Smooth muscle cell of the brain vasculature (primary cell): ENCODE results near the gene TPPP3.
"Not testable (repeated sequence)": the region's sequence is repeated elsewhere in the genome, so short reads cannot be mapped to it uniquely, and the experiment has no call there.

Source experiments
- DNase-seq: peaks from one replicate; pipeline ENCODE4 v3.0.0-alpha.2; 2012; ENCODE audit warnings: low read depth, low spot score

TPPP3 gene

DNA sequence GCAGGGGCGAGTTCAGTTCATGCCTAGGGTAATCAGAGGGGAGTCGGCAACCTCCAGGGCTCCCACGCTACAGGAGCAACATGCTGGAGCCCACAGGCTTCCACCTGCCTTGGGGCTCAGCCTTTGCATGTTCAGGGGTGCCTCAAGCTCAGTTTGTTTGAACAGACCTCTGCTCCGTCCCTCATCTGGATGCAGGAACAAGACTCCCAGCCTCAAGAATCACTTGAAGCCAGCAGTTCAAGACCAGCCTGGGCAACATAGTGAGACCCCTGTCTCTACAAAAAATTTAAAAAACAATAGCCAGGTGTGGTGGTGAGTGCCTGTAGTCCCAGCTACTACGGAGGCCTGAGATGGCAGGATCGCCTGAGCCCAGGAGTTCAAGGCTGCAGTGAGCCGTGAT lies 32.7 kb upstream of the TPPP3 start:
- no peak for DNase-seq

DNA sequence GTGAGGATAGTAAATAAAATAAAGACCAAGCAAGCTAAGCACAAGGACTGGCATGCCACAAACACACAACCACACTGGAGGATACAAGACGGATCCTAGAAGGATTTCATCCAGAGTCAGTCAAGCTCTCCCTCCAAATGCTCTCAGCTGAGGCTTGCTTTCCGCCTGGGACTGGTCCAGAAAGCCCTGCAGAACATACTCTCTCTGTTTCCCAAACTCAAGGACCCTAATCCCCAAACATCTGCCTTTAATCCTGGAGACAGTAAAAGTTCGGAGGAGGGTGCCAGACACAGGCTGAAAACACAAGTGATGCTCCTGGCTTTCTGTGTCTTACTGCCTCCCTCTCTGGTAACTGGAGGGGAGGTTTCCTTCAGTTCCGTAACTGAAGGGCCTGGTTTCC lies 32.3 kb upstream of the TPPP3 start:
- DNase-seq, result no peak

DNA sequence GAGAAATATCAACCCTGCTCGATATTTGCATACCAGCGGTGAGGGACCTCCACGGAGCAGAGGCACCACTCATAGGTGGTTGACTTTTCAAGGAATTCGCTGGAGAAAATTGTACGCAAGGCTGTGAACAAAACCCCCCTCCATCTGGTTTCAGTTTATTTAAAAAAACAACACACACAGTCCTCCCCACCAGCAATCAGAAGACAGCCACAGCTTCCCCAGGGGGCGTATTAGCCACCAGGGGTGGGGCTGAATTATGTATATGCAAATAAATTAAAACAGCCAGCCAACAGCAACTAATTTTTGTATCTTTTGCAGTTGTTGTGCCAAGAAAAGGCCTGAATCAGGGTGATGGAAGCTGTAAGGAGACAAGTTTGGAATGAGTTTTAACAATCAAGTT lies 31.8 kb upstream of the TPPP3 start:
- no peak for DNase-seq

DNA sequence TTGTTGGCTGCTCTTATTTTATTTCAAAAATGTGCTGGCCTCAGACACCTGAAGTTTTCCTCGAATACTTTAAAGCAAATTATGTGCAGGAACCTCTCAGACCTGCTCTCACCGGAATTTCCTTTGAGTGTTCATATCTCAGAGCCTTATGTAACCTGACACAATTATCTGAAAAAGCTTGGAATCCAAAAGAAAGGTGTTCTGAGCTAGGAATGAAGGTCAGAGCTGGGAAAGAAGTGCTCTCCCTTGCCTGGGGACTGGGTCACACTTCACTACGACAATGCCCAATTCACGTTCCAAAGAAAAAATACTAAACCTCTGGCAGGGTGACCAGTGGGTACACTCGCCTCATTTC lies 30.9 kb upstream of the TPPP3 start:
- no peak for DNase-seq

DNA sequence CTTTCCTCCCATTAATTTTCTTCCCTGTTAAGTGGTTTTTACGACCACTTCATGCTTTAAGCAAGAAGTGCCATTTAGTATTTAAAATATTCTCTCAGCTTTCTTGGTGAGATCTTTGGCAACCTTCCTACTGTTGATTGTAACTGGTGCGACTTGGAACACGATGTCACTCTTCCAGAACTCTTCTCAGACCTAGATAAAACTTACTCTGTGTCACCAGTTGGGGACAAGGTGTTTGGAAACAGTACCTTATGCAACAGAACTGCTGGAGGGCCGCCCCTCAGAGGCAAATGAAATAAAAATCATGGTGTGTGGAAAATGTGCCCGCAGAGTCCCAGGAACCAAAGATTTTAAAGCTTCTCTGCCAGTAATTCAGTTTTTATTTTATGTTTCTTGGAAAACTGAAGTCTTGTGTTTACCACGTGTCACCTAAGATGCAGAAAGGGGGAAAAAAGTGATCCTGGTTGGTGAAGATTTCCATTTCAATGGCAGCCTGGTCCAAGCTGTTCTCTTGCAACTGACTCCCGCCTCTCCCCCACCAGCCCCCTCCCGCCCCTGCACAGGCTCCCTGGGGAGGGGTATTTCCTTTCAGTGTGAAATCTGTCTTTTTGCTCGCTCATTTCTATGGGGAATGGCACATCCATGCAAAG lies 30.4 kb upstream of the TPPP3 start:
- DNase-seq, result no peak

DNA sequence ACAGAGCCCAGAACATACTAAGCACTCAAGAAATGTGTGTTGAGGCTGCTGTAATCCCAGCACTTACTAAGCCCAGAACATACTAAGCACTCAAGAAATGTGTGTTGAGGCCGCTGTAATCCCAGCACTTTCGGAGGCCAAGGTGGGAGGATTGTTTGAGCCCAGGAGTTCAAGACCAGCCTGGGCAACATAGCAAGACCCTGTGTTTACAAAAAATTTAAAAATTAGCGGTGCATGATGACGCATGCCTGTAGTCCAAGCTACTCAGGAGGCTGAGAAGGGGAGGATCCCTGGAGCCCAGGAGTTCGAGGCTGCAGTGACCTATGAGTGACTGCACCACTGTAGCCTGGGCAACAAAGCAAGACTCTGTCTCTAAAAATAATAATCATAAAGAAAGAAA lies 29.7 kb upstream of the TPPP3 start:
- DNase-seq, result no peak

DNA sequence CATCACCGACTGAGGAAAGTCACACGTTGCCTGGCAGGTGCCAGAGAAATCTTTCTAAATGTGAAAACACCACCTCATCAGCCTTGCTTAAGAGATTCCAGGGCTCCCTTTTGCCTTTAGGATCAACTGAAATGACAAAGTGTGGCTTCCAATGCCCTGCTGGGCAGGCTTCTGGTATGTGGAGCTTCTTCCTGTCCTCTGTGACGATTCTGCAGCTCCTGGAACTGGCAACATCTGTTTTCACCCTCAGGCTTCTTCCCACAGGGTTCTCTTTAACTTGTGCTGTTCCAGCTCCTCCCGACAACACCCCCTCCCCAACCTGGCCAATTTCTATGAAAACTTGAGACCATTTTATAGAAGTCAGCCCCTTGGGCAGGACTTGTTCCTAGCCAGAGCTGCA lies 27.7 kb upstream of the TPPP3 start:
- no peak for DNase-seq

DNA sequence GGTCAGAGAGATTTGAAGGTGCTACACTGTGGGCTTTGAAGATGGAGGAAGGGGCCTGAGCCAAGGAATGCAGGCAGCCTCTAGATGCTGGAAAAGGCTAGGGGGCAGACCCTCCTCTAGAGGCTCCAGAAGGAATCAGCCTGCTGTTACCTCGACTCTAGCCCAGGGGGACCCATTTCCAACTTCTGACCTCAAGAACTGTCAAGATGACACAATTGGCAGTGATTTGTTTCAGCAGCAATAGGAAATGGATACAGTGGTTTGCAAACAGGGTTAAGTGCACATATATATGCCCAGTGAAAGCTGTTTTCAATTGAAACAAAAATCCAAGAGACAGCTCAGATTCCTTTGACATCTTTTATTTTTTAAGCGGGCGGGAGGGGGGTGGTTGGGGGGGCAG lies 26.6 kb upstream of the TPPP3 start:
- DNase-seq, result no peak

DNA sequence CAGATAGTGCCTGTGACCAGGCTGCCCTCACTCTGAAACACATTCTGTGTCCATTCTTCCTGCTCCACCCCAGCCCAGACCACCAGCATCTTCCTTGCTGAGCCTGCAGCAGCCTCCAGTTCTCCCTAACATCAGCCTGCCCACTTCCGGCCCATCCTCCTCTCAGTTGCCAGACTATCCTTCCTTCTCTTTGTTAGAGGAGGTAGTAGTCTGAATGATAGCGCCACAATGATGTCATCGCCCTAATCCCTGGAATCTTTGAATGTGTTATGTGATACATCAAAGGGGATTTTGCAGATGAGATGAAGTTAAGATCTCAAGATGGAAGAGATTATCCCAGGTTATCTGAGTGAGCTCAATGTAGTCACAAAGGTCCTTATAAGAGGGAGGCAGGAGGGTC lies 26.2 kb upstream of the TPPP3 start:
- DNase-seq, result no peak

DNA sequence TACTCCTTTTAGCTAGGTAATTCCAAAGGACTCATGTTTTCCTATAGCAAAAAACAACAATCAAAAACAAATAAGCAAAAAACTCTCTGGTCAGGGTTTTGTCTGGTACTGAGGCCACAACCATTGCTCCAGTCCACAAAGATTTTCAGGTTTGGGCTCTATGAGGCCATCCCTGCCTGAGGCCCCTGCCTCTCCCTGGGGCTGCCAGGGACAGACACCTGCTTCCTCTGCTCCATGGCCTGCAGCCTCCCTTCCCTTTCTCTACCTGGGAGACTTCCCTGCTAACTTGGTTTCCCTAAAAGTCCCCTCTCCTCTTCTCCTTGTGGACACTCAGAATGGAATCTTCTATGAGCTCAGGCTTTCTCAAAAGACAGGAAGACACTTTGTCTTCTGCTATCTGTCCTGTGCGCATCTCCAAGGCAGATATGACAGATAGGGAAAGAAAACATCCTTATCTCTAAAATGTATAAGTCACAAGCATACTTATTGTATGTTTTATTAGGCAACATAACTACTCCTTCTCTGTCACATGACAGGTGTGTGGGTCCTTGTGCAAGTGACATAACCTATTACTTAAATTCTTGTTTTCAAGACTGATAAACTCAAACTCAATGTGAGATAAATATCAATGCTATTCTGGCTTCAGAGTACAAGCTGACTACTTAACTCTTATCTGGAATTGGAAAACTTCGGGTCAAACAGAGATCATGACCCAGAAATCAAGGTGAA lies 24.2 kb upstream of the TPPP3 start:
- DNase-seq, result no peak

DNA sequence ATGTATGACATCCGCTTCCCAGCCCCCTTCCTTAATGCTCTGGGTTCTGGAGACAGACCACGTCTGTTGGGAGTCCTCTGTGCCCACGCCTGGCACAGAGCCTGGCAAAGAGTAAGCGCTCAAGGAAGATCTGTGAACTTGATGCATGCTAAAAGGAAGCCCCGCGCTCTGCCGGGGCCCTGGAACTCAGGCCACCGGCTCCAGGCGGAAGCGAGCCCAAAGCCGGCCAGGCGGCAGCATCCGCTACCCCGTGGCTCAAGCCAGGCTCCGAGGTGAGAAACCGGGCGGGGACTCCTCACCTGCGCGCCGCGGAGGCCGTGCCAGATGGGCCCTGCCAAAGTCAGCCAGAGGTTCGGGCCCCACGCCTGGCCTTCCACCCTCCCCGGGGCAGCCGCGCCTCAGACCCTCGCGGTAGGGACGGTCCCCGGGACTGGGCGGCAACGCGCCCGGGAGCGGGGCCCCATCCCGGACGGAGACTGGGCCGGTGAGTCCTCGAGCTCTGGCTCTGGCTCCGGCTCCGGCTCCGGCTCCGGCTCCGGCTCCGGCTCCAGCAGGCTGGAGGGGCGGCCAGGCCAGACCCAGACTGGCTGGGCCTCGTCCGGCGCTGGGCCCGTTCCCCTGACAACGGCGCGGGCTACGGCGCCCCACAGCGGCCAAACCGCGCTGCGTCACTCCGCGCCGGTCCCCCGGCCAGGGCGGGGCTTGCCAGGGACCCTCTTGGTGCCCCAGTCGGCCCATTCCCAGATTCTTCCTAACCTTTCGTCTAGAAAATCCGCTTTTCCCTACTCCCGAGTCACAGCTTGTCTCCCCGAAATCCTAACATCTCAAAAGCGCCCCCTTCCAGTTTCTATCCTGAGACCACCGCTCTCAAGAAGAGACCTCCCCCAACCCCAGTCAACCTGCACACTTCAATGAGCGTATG lies 22.8 kb upstream of the TPPP3 start, which contains the start of gene ZDHHC1:
TSS of gene ZDHHC1 (minus strand) at position 606 of the 922 bp plus-strand sequence. CDS start 8,702 bp downstream, outside the sequence.
- no peak for DNase-seq

DNA sequence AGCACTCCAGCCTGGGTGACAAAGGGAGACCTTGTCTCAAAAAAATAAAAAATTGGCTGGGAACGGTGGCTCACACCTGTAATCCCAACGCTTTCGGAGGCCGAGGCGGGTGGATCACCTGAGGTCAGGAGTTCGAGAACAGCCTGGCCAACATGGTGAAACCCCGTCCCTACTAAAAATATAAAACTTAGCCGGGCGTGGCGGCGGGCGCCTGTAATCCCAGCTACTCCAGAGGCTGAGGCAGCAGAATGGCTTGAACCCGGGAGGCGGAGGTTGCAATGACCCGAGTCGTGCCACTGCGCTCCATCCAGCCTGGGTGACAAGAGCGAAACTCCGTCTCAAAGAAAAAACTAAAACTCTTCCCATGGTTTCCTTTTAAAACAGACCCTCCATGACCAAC lies 22.1 kb upstream of the TPPP3 start:
- not testable (repeated sequence) for DNase-seq

DNA sequence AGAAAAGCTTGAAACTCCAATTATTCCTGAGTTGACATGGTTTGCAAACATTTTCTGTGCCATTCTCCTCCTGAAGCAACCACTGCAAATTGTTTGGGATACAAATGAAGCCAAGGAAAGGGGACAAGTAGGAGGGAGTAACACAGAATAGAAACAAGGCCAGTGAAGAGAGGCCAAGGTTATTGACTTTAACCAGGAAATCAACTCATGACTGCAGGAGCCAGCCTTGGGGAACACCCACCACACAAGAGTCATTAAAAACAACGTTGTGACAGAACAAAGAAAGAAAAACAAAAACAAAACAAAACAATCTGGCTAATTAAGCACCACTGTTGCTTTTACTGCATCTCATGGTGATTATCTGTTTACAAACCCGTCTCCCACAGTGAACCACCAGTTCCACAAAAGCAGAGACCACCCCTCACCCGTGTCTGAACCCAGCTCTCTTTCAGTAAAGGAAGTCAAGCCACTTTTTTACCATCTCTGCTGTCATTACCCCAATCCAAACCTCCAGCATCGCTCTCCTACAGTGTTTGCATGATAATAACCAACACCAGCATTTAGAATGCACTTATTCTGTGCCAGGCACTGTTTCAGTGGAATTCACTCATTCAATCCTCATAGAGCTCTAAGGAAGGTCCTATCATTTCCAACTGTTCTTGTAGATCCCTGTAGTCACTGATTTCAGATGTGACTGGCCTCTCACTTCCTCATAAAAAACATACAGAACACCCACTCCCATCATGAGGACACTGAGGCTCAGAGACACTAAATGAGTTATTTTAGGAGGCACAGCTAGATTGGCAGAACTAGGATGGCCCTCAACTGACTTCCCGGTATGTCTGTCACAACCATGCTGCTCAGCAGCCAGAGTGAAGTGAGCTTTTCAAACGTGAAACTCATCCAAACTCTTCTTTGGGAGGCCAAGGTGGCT lies 20.9 kb upstream of the TPPP3 start:
- DNase-seq, result no peak

DNA sequence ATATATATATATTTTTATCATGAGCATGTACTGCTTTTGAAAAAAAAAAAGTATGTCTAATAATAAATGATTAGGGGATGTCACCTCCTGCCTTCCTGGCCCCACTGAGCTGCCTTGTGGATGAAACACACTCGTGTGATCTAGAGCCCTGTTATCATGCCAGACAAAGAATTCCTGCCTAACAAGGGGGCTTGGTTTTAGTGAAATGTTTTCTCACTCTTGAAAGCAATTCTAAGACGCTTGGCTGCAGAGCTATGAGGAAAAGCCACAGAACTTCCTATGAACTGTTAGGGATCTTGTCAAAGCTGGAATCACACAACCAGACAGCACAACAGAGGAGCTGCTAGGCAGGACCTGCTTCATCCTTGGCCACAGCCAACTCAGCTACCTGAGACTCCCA lies 19.0 kb upstream of the TPPP3 start:
- no peak for DNase-seq

DNA sequence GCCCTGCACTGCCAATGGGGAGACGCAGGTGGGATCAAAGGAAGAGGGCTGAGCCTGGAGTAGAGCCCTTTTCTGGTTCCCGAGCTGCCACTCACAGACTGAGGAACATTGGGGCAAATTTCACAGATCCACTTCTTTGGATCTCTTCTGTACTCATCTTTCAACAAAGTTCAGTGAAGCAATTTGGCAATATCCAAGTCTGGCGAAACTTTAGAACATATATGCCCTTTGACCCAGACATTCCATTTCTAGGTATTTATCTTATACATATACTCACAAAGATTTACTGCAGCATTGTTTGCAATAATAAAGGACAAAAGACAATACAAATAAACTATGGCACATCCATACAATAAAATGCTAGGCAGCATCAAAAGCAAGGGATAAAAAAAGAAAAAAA lies 18.0 kb upstream of the TPPP3 start:
- no peak for DNase-seq

DNA sequence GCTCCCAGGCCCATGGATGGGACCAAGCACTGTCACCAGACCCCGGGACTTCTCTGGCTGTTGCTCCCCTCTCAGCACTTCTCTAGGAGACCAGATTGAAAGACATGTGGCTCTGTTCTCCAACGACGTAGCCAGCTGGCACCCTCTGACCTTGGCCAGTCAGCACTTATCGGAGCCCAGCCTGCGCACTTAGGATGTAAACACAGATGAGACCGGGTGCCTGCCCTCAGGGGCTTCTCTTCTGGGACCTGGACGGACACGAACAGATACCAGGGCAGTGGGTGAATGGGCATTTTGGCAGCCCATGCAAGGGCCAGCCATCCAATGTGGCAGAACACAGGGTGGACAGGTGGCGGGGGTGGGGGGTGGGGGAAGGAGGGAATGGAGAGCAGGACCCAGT lies 16.3 kb upstream of the TPPP3 start:
- DNase-seq, result no peak

DNA sequence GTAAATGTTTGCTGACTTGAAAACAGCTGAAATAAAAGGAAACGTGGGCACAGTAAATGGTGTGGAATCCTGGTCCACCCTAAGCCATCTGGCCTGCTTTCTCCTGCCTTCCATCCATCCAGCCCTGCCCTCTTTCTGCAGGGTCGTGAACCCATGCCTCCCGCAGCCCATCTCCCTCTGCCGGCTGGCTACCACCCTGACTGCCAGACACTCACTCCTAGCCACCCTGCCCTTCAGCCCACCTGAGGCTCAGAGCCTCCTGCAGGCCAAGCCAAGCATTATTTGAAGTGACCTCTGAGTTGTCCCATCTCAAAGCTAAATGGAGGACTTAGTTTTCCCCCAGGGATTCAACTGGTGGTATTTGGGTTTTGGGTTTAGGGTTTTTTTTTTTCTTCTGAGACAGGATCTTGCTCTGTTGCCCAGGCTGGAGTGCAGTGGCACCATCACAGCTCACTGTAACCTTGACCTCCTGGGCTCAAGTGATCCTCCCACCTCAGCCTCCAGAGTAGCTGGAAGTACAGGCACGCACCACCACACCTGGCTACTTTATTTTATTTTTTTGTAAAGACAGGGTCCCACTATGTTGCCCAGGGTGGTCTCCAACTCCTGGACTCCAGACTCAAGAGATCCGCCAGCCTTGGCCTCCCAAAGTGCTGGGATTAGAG lies 14.6 kb upstream of the TPPP3 start:
- no peak for DNase-seq

DNA sequence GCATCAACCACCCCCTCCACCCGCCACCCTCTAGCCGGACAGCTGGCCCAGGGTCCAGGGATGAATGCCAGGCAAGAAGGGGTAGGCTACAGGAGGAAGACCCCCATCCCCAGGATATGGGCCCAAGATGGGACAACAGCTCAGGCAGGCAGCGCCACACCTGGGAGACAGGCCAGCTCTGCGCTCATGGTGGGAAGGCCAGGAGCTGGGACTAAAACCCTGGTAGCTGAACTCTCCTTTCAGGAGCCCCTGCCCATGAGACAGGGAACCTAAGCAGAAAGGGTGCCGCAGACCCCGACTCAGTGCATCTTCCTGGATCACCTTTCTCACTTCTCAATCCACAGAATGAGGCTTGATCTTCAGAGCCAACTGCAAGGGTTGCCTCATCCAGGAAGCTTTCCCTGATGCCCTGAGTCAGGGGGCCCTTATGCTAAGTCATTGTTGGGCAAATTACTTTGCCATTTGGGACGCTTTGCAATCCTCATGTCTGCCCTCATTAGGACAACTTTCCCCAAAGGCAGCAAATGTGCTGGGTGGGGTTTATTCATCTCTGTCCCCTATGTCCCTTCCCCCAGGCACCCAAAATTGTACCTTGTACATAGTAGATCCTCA lies 14.0 kb upstream of the TPPP3 start:
- DNase-seq, result no peak

DNA sequence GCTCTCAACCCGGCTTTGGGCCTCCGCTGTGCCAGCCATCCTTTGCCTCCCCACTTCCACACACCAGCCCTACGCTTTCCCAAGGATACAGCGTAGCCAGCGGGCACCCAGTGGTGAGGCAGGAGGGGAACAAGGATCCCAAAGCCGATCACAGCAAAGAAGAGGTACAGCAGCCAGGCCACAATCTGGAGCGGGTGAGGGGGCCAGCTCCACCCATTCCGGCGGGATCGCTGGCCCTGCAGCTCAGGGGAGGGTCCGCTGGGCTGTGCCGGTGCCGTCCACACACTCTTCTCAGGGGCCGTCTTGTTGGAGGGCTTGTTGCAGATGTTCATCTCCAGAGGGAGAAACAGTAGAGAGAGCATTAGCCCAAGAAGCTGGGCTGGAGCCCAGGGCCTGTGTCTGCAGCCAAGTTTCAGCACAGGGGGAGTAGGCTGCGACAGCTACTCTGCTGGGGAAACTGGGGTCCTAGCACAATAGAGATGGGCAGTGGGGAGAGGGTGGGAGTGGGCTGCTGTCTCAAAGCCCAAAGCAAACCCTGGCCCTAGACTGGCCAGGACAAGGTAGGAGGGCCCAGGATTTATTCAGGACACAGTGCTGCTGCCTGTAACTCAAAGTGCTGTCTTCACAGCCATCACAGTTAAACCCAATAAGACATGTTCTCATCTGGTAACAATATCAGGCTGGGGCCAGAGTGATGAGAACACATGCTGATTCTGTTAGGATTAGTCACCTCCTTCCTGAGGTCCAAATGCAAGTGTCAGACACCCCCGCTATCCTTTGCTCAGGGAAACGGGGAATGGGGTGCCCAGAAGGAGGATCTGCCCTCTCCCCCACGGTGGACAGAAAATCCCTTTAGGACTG lies 13.0 kb upstream of the TPPP3 start:
- DNase-seq, result peak; percentile 58
